GM18519 (cell line): ENCODE results near the gene RCSD1.
"Not testable (repeated sequence)": the region's sequence is repeated elsewhere in the genome, so short reads cannot be mapped to it uniquely, and the experiment has no call there.

Experiments
- ATAC-seq: cut with Tn5 transposase; IDR thresholded peaks from one replicate; pipeline ENCODE4 v1.9.1; 2021; ENCODE audit warnings: mild to moderate bottlenecking, moderate library complexity; ENCODE audit not compliant: unreplicated experiment, low FRiP score

Gene RCSD1

DNA sequence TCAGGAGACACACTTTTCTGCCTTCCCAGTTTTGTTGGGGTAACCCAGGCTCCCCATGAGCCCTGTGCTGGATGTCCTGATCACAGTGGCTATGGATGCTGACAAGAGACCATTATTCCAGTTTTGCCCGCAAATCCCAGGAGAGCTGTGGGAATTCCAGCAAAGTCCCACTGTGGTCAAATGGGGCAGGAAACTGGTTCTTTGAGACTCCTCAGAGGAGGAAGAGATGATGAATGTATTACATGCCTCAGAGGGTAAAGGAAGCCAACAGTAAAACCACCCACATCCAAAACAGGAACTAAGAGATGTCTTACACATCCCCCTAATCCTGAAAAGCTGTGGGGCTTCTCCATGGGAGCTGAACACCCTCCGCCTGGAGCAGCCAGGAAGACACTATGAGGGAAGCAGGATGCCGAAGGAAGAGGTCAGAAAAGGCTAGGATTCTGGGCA is 78.9 kb downstream of the RCSD1 start:
- ATAC-seq: no peak

DNA sequence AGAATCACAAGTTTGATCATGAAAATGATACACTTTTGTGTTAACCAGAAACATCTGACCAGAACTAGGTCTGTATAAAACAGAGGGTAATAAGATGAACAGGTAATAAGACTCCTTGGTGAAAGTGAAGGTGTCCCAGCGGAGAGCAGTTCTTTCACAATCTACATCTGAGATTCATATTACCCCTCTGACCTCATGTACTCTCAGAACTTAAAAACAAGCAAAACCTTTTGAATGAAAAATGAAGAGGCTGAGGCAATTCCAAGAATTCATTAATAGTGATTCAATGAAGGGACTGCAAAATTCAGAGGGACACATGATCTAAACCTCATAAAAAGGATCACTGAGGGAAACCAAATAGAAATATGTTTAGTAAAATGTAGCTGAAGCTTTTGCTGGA is 80.8 kb downstream of the RCSD1 start:
- ATAC-seq: no peak

DNA sequence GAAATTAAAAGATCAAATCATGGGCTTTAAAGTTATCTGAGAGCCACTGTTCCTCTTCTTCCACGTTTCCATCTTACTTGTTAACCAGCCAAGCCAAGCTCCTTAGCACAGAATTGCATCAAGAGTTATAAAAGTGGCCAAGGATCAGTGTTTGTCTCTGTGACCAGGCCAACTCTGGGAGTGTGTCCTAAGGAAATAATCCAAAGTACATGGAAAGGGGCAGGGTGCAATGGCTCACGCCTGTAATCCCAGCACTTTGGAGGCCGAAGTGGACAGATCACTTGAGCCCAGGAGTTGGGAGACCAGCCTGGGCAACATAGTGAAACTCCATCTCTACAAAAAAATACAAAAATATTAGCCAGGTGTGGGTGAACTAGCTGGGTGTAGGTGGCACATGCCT is 81.8 kb downstream of the RCSD1 start:
- no peak for ATAC-seq

DNA sequence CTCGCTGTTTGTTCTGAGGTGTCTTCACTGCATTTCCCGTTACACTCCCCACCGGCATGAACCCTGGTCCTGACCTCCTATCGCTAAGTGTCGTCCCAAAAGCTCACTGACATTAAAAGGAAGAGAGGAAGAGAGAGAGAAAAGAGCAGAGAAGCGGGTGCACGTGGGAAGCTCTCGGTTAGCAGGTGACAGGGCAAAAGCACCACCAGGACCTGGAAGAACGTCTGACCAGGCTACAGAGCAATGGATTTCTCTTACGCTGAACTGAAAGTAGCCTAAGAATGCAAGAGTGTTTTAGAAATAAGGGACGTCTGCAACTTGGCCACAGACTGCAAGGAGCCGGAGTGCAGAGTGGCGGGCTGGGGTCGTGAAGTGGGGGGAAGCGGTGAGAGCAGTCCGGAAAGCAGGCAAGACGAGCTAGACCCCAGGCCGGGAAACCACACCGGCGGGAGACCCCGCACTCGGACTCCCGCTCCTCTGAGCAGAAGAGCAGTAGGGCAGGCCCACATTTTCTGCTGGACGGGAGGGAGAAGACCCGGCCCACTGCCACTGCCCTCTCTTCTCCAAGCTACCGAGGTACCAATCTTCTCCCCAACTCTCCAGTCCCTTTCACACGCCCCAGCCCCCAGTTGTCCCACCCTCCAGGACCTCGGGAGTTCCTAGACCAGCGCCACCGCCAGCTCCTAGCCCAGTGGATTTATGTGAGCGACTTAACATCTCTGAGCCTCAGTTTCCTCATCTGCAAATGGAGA is 83.5 kb downstream of the RCSD1 start:
- no peak for ATAC-seq

DNA sequence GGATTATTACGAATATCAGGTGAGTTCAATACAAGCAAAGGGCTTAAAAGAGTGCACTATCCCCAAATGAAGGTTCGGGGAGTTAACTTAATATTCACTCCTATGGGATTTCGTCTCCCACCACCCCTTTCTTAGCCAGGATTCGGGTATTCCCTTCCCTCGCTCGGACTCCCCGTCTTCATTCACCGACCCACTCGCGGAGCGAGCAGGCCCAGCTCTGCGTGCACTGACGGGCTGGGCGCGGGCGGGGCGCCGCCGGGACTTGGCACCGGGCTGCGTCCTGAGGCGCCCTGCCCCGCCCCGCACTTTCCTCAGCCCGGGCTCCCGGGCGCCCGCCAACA is 84.0 kb downstream of the RCSD1 start:
- ATAC-seq: peak; percentile 29

DNA sequence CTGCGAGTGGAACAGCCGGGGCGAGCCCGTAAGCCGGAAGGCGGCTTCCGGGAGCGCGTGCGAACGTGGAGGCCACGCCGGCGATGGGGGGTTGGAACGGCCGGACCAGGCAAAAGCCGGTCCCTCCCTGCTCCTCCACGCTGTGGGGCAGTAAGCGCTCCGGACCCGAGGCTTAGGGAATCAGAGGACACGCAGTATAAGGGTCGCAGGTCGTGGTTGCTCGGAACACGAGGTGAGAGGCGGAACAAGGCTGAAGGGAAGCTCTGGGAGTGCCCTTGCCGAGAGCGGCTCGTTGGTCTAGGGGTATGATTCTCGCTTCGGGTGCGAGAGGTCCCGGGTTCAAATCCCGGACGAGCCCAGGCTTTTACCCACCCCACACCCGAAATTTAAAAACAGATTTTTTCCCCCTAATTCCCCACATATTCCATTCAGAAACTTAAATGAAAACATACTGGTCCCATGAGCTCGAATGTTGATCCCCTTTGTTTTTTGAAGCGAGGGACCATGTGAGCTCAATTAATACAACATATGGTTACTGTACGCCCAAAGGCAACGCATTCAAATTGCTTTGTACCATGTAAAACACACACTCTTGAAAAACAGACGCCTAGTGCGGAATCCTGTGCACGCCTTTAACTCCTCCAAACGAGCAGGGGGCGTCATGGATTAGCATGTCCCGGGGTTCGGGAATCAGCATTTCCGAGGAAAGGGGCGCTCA is 84.6 kb downstream of the RCSD1 start:
- peak; percentile 34 for ATAC-seq

DNA sequence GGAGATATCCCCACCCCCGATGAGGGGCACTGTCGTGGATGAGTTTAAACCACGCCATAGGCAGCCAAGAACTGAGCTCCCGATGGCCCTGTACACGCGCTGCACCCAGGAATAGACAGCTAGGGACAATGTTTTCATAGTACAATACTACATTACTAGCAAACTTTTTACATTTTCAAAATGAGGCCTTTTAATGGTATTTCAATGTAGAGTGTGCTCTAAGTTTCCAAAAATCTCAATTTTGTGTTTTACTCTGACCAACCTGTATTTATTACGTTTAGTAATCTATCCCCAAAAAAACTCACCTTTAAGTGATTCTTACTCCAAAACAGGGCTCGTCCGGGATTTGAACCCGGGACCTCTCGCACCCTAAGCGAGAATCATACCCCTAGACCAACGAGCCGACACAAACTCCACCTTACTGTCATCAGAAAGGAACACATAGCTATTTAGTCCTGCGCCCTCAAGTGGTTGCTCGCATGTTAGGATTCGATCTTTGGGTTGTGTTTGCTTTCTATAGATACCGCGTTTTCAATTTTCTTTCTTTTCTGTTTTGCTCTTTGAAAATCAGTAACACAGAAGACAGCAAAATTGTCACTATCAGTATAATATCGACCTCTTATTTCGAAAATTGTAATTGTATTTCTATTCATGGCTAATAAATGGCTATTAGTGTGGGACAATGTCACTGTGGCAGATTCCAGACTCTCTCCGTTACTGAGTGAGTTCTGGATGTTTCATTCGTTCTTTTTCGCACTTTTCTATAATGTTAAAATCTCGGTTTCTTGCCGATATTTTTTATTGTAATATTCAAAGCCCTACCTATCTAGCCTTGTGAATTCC is 85.3 kb downstream of the RCSD1 start:
- no peak for ATAC-seq

DNA sequence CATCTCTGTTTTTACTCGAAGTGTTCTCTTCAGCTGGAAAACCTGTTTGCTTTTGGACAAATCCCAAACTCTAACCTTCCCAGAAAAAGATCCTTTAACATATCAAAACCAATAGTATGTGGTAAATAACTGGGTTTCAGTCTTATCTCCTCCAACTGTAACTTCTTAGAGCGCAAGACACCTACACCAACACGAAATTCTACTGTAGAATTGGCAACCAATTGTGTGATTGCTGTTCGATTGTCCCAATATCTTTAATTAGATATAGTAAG is 85.9 kb downstream of the RCSD1 start:
- ATAC-seq: no peak

DNA sequence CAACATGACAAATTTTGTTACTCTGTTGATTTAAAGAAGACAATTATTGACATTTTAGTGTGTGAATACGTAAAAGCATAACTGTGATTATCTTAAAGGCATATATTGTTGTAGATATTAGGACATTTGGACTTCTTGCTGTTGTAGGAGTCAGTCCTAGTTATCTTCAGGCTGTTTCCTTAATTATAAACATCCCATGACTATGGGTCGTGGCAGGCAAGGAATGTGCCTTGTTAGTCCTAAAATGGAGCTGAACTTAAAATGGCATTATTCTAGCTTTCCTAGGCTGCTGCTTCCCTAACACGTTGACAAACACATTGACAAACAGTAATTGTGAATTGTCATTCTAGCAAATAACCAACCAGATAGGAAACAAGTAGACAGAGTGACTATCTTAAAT is 87.3 kb downstream of the RCSD1 start:
- no peak for ATAC-seq

DNA sequence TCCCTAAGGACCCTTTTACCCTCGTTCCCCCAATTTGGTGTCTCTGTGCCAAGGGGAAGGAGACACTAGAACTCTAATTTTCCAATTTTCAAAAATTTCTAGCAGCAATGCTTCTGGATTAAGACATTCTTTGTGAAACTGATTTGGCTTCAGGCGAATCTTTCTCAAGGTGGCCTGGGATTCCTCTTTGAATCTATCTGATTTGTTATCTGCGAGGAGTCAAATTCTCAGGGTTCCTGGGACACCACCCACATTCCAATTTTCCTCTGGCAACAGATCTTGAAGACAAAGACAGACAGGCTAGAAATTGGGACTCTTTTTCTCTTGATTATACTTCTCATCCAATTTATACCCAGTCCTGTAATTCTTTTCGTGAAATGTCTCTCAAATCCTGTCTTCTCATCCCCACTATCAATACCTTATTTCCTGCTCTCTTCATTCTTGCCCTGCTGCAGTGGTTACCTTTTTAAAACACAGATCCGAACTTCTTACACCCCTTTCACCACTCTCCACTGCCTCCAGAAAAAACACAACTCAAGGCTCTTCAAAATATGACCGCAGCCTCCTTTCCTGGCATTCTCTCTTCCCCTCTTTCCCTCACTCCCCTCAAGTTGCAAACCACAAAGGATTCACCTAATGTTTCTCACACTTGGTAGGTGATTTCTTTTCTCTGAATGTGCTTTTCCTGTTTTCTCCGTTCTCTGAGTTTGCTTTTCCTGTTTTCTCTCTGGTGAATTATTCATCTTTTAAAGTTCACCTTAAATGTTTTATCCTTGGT is 89.1 kb downstream of the RCSD1 start:
- ATAC-seq: no peak

DNA sequence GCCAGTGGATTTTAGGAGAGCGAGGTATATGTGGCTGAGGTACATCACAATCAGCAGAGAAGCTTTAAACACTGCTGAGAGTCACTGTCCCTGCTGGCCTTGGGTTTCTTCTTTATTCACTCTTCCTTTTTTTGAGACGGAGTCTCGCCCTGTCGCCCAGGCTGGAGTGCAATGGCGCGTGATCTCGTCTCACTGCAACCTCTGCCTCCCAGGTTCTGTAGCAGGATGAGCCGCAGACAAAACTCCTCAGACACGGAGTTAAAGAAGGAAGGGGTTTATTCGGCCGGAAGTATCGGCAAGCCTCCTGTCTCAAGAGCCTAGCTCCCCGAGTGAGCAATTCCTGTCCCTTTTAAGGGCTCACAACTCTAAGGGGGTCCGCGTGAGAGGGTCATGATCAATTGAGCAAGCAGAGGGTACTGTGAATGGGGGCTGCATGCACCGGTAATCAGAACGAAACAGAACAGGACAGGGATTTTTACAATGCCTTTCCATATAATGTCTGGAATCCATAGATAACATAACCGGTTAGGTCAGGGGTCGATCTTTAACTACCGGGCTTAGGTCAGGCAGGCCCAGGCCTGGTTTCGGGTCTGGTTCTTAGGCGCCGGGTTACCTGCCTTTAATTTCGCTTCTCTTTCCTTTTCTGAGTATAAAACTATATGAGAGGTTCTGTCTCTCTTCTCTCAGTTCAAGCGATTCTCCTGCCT is 89.8 kb downstream of the RCSD1 start:
- ATAC-seq: not testable (repeated sequence)

DNA sequence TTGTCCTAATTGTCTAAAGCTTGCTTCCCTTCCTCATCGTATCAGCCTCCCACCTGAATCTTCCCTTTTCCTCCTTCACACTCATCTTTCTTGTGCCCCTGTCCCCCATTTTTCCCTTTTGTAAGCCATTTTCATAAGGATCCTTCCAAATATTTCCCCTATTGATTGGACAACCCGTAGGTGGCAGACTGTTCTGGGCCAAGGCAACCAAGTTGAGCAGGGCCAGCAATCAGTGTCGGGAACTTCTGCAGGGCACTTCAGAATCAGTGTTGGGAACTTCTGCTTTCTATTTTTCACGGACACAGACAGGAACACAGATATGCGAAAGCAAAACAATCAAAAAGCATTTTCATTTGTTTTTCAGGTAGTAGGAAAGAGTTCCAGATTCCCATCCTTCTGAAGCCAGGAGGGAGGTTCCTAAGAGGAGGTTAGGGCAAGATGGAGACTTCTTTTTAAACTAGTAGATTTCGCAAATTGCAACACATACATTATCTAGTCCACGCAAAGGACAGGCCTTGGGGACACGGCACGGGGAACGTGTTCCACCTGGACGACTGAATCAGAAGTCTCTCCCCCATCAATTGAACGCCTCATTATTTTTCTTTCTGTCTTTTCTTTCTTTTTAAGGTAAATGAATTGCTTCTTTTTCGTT is 91.1 kb downstream of the RCSD1 start:
- no peak for ATAC-seq

DNA sequence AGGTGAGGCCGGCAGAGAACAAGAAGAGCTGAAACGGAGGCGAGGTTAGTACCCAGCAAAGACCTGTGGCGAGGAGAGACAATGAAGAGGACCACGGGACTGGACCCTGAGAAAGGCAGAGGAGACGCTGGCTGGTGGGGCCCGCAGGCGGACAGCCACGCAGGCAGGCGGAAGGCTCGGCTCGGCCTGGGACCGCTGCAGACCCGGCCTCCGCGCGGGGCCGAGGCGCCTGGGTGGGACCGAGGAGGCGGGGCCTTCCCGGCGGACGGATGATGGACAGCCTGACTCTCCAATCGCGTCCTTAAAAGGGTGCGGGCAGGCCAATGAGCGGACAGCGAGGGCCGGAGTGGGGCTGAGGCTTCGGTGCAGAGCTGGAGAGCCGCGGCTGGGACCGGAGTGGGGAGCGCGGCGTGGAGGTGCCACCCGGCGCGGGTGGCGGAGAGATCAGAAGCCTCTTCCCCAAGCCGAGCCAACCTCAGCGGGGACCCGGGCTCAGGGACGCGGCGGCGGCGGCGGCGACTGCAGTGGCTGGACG is 91.7 kb downstream of the RCSD1 start, which contains the start of gene MPZL1:
Gene MPZL1 (plus strand): TSS at position 366 of the 535 bp plus-strand sequence. CDS start 170 bp downstream, outside the sequence.
- peak; percentile 64 for ATAC-seq

DNA sequence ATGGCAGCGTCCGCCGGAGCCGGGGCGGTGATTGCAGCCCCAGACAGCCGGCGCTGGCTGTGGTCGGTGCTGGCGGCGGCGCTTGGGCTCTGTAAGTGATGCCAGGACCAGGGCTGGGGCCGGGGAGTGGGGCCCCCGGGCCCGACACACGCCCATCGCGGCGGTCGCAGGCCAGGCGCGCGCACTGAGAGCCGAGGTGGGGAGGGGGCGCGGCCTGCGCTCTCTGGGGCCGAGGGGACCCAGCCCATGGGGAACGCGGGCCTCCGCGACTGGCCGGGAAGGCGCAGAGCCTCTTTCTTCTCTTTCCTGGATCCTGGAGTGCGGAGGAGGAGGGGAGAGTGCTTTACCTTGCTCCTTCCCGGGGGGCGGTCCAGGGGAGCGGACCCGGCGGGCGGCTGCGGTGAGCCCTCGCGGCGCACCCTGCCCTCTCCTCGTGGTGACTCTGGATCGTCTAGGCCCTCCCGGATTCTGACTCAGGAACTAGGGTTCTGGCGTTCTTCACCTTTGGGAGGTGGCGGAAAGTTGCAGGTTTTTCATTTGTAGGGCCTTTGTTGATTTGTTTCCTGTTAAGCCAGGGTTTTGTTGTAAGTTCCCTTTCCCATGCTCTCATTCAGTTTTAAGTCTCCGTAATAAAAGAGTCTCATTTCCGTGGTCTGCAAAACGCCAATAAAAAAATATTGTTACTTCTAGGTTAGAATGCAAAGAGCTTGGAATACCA is 92.3 kb downstream of the RCSD1 start:
- ATAC-seq: peak; percentile 22

DNA sequence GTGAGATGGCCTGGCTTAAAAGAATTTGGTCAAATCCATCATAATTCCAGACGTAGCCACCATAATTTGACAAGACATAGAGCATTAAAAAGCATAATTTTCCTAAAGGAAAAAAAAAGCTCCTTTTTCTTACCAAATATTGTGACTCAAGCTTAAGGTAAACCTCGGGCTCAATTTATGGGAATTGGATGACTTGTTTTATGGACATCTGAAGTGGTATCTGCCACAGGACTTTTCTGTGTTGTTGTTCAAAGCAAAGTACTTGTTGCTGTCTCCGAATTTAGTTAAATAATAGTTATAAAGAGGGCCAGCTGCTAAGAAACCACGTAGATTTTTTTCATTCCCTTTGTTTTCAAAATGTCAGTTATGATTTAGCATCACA is 92.8 kb downstream of the RCSD1 start:
- no peak for ATAC-seq

DNA sequence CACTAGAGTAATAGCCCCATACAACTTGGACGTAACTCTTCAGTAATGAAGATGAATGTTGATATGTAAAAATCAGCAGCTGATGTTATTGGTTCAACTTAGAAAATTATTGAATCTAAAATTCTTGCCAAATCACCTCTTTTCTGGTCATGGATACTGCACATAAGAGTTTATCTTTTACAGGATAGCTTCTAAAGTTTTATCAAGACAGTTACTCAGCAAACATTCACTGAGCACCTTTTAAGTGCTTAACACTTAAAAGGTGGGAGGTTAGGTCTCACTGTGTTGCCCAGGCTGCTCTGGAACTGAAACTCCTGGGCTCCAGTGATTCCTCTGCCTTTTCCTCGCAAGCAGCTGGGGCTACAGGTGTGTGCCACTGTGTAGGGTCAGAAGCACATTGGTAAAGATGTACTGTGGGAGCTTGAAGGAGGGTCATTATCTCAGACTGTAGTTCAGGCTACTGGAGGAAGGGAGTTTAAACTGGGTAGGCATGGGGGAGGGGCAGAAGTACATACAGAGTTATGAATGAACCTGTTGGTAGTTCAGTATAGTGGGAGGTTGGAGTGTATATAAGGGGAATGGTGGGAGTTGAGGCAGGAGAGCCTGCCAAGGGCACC is 93.8 kb downstream of the RCSD1 start:
- ATAC-seq: no peak

DNA sequence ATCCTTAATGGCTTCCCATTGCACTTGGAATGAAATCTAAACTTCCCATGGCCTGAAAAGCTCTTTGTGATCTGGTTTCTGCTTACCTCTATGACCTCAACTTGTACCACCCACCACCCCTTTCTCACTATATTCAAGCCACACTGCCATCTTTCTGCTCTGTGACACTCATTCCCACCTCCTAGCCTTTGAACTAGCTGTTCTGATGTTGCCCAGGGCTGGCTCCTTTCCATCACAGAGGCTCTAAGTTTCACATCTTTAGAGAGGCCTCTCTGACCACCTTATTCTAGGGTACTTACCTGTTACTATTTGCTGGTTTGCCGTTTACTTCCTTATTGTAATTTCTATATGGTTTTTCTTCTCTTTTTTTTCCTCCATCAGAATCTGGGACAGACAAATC is 96.0 kb downstream of the RCSD1 start:
- ATAC-seq: no peak

DNA sequence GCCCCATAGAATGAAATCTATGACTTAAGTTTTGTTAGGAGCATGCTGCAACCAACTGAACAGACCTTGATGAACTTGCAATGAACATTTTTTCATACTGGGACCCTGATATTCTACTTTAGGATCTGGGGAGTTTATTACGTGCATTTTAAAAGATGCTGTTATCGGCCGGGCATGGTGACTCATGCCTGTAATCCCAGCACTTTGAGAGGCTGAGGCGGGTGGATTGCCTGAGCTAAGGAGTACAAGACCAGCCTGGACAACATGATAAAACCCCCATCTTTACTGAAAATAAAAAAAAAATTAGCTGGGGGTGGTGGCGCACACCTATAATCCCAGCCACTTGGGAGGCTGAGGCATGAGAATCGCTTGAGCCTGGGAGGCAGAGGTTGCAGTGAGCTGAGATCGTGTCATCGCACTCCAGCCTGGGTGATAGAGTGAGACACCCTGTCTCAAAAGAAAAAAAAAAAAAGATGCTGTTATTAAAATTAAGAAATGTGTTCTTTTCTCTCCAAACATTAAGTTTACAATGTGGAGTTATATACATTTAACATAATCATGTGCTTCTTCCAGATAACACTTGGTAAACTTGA is 98.9 kb downstream of the RCSD1 start:
- no peak for ATAC-seq
